HCT116 (cell line): ENCODE measurements around the gene FRMD4B. TPM values are rescaled to one million over a fixed set of nuclear protein-coding genes. Genes with fewer than 3 reads are reported as not detected.

Experiments used
- ATAC-seq: fragments of 200-7000 bp; cut with Tn5 transposase; 2 replicates; pipeline ENCODE4 v1.9.1; 2020; ENCODE audit warnings: mild to moderate bottlenecking, moderate library complexity
- BruUV-seq: library from RNA; stranded (reverse); fragments of 400-500 nt; replicated peaks from 2 replicates; lab custom pipeline; 2021; lab: Mats Ljungman, UMichigan
- CTCF ChIA-PET: fragments of 300-600 bp; sonication (Branson Sonifier 250); formaldehyde crosslinking; loops from one replicate; lab custom pipeline; 2021; ENCODE audit warnings: antibody characterized with exemption; lab: Charles Lee
- POLR2A ChIA-PET: fragments of 300-600, 350-600 bp; sonication (Branson Sonifier 250); formaldehyde crosslinking; loops from one replicate; lab custom pipeline; 2021; ENCODE audit warnings: antibody characterized with exemption; lab: Charles Lee
- RAD21 ChIA-PET, 2 experiments: fragments of 300-600 bp; sonication (Branson Sonifier 250); formaldehyde crosslinking; loops; one replicate each; lab custom pipeline; 2023; ENCODE audit warnings: low total read pairs in 2 of 2; ENCODE audit not compliant: uncharacterized antibody in 2 of 2, unreplicated experiment in 2 of 2, low non-redundant PET in 1 of 2; lab: Charles Lee
- DNase-seq: peaks from one replicate; pipeline ENCODE4 v3.0.0-alpha.2; 2010; ENCODE audit warnings: low read depth, low spot score
- H2AFZ ChIP-seq: fragments of 200-600 bp; shearing (Covaris generic), sonication (generic); 2 replicates; pipeline ENCODE4 v1.6.1; 2017; ENCODE audit warnings: low read depth, mixed run types, mixed read lengths, antibody characterized with exemption, low read length; ENCODE audit not compliant: poor library complexity, severe bottlenecking
- H3K27ac ChIP-seq: 2 replicates; pipeline ENCODE4 v1.5.1; 2012; ENCODE audit warnings: low read depth, low read length
- H3K27me3 ChIP-seq: fragments of 200-600 bp; sonication (generic); 2 replicates; pipeline ENCODE4 v1.6.1; 2016; ENCODE audit warnings: mixed run types, low read length, mixed read lengths; ENCODE audit not compliant: insufficient read depth
- H3K36me3 ChIP-seq, 2 experiments: fragments of 200-500 bp in 1 of 2; fragments of 200-600 bp in 1 of 2; sonication (Bioruptor generic) in 1 of 2; sonication (generic) in 1 of 2; 2 replicates each; pipeline versions ENCODE4 v1.5.1 to v1.6.1; 2014 to 2016; ENCODE audit warnings: low read length in 2 of 2, inconsistent platforms in 1 of 2, mixed read lengths in 1 of 2, mixed run types in 1 of 2; ENCODE audit not compliant: insufficient read depth in 2 of 2, control insufficient read depth in 1 of 2
- H3K4me1 ChIP-seq, 2 experiments: fragments of 200-600 bp in 1 of 2; sonication (generic) in 1 of 2; 2 replicates each; pipeline versions ENCODE4 v1.5.1 to v1.6.1; 2012 to 2017; ENCODE audit warnings: low read length in 2 of 2, inconsistent platforms in 1 of 2, mild to moderate bottlenecking in 1 of 2, mixed read lengths in 1 of 2, mixed run types in 1 of 2, moderate library complexity in 1 of 2; ENCODE audit not compliant: insufficient read depth in 2 of 2, control insufficient read depth in 1 of 2
- H3K4me2 ChIP-seq: fragments of 200-600 bp; sonication (generic); 2 replicates; pipeline ENCODE4 v1.6.1; 2017; ENCODE audit warnings: mixed run types, low read length, mixed read lengths
- H3K4me3 ChIP-seq, 2 experiments: fragments of 200-600 bp in 1 of 2; sonication (generic) in 1 of 2; replicated peaks in 1 of 2; 2 replicates each; pipeline ENCODE4 v1.5.1; 2011 to 2016; ENCODE audit warnings: low read length in 2 of 2, control low read depth in 1 of 2, low read depth in 1 of 2, mild to moderate bottlenecking in 1 of 2, mixed read lengths in 1 of 2, mixed run types in 1 of 2
- H3K79me2 ChIP-seq: fragments of 200-600 bp; sonication (generic); 2 replicates; pipeline ENCODE4 v1.6.1; 2017; ENCODE audit warnings: mild to moderate bottlenecking, mixed run types, low read length, moderate library complexity, mixed read lengths; ENCODE audit not compliant: insufficient read depth
- H3K9ac ChIP-seq: fragments of 200-600 bp; sonication (generic); 2 replicates; pipeline ENCODE4 v1.6.1; 2016; ENCODE audit warnings: low read length, mixed read lengths
- H3K9me2 ChIP-seq: fragments of 200-600 bp; sonication (generic), shearing (Covaris generic); 2 replicates; pipeline ENCODE4 v1.6.1; 2017; ENCODE audit warnings: mixed run types, mild to moderate bottlenecking, moderate library complexity; ENCODE audit not compliant: insufficient read depth
- H3K9me3 ChIP-seq, 2 experiments: fragments of 200-500 bp in 1 of 2; fragments of 200-600 bp in 1 of 2; sonication (Bioruptor generic) in 1 of 2; sonication (generic) in 1 of 2; 2 replicates each; pipeline ENCODE4 v1.6.1; 2014 to 2017; ENCODE audit warnings: low read length in 2 of 2, mixed read lengths in 2 of 2, inconsistent platforms in 1 of 2, low read depth in 1 of 2, mild to moderate bottlenecking in 1 of 2, mixed run types in 1 of 2, moderate library complexity in 1 of 2; ENCODE audit not compliant: control insufficient read depth in 1 of 2, insufficient read depth in 1 of 2
- H4K20me1 ChIP-seq: fragments of 200-600 bp; sonication (generic), shearing (Covaris generic); 2 replicates; pipeline ENCODE4 v1.6.1; 2017; ENCODE audit warnings: mixed run types, mild to moderate bottlenecking, moderate library complexity; ENCODE audit not compliant: insufficient read depth
- ATF3 ChIP-seq: IDR thresholded peaks from 2 replicates; pipeline ENCODE4 v1.6.1; 2012
- CBX3 ChIP-seq: IDR thresholded peaks from 2 replicates; pipeline ENCODE4 v1.6.1; 2012; ENCODE audit warnings: low read depth
- CEBPB ChIP-seq: IDR thresholded peaks from 2 replicates; pipeline ENCODE4 v1.6.1; 2012; ENCODE audit warnings: low read depth
- EGR1 ChIP-seq: IDR thresholded peaks from 2 replicates; pipeline ENCODE4 v1.6.1; 2012; ENCODE audit warnings: low read depth
- EZH2 ChIP-seq: fragments of 200-600 bp; sonication (generic); IDR thresholded peaks from 2 replicates; pipeline ENCODE4 v1.6.1; 2017; ENCODE audit warnings: antibody characterized with exemption, mixed run types
- EZH2phosphoT487 ChIP-seq: fragments of 200-600 bp; IDR thresholded peaks from 2 replicates; pipeline ENCODE4 v1.6.1; 2018; ENCODE audit warnings: antibody characterized with exemption, borderline replicate concordance
- FOSL1 ChIP-seq: IDR thresholded peaks from 2 replicates; pipeline ENCODE4 v1.6.1; 2012; ENCODE audit warnings: low read depth
- JUND ChIP-seq: IDR thresholded peaks from 2 replicates; pipeline ENCODE4 v1.6.1; 2012
- MAX ChIP-seq: IDR thresholded peaks from 2 replicates; pipeline ENCODE4 v1.6.1; 2012
- POLR2A ChIP-seq: IDR thresholded peaks from 2 replicates; pipeline ENCODE4 v1.7.0; 2011; ENCODE audit warnings: borderline replicate concordance; ENCODE audit not compliant: insufficient read depth, insufficient read length; ENCODE audit errors: extremely low read depth
- RAD21 ChIP-seq: IDR thresholded peaks from 2 replicates; pipeline ENCODE4 v1.6.1; 2012; ENCODE audit warnings: low read depth, mild to moderate bottlenecking
- SIN3A ChIP-seq: IDR thresholded peaks from 2 replicates; pipeline ENCODE4 v1.6.1; 2012; ENCODE audit warnings: low read depth
- SP1 ChIP-seq: IDR thresholded peaks from 2 replicates; pipeline ENCODE4 v1.6.1; 2012; ENCODE audit warnings: low read depth
- SRF ChIP-seq: IDR thresholded peaks from 2 replicates; pipeline ENCODE4 v1.6.1; 2012; ENCODE audit warnings: low read depth
- TCF7L2 ChIP-seq: IDR thresholded peaks from 2 replicates; pipeline ENCODE4 v1.7.0; 2011; ENCODE audit warnings: borderline replicate concordance, inconsistent platforms; ENCODE audit not compliant: insufficient read depth, insufficient read length; ENCODE audit errors: extremely low read depth
- YY1 ChIP-seq: IDR thresholded peaks from 2 replicates; pipeline ENCODE4 v1.6.1; 2011; ENCODE audit warnings: low read length, low read depth, moderate library complexity, mild to moderate bottlenecking; ENCODE audit not compliant: insufficient replicate concordance; ENCODE audit errors: extremely low read depth
- ZBTB33 ChIP-seq: IDR thresholded peaks from 2 replicates; pipeline ENCODE4 v1.6.1; 2011; ENCODE audit warnings: mild to moderate bottlenecking, low read length, moderate library complexity; ENCODE audit not compliant: insufficient replicate concordance; ENCODE audit errors: extremely low read depth
- ZFX ChIP-seq: fragments of 450-650 bp; IDR thresholded peaks from 2 replicates; pipeline ENCODE4 v1.6.1; 2017
- ZNF274 ChIP-seq: fragments of 200-500 bp; sonication (Bioruptor generic); IDR thresholded peaks from 2 replicates; pipeline ENCODE4 v1.6.1; 2014; ENCODE audit warnings: mild to moderate bottlenecking, low read depth, low read length, inconsistent platforms
- intact Hi-C: fragments of 100-400 bp; cut with micrococcal nuclease; formaldehyde crosslinking; loops from 2 replicates; pipeline ENCODE4 v1.10.0; 2022
- total RNA-seq: library from RNA; stranded (reverse); gene quantifications from one replicate; pipeline ENCODE4 v1.2.1, GENCODE V29; 2021; ENCODE audit not compliant: unreplicated experiment
- TF ChIP-seq, protein P1 (sequence below), 3 experiments: fragments of 200-600 bp in 1 of 3; sonication (generic) in 1 of 3; IDR thresholded peaks in 2 of 3; conservative IDR thresholded peaks in 1 of 3; 2 replicates each; pipeline ENCODE4 v1.5.1; 2012 to 2017; ENCODE audit warnings: low read depth in 2 of 3, low read length in 2 of 3, antibody characterized with exemption in 1 of 3, borderline replicate concordance in 1 of 3, control low read depth in 1 of 3, mild to moderate bottlenecking in 1 of 3, mixed read lengths in 1 of 3, mixed run types in 1 of 3, moderate library complexity in 1 of 3; ENCODE audit not compliant: insufficient read depth in 1 of 3

Gene FRMD4B
- total RNA-seq, 1 experiment from 2014 or later, result 2.0 TPM

- intact Hi-C loops, result no loop called here
- BruUV-seq, result no TSS peak
- DNase-seq (no peak), ATAC-seq (no peak)
- Histone ChIP-seq H4K20me1 (no peaks in the 10 kb centered on the region), H3K79me2 (no peaks in the 10 kb centered on the region), H3K27me3 (no peaks in the 10 kb centered on the region)
- RAD21 ChIA-PET, result no interaction called here
- CTCF ChIA-PET, result no interaction called here
- TF ChIP-seq FOSL1 (no peak), SP1 (no peak), SIN3A (no peak), MAX (no peak), CEBPB (no peak), RAD21 (no peak), YY1 (no peak), EZH2phosphoT487 (no peak), EGR1 (no peak), CBX3 (no peak), EZH2 (no peak), ATF3 (no peak), POLR2A (no peak), SRF (no peak), ZNF274 (no peak), ZBTB33 (no peak), TCF7L2 (no peak), ZFX (no peak), JUND (no peak)
- TF ChIP-seq, protein P1, sequence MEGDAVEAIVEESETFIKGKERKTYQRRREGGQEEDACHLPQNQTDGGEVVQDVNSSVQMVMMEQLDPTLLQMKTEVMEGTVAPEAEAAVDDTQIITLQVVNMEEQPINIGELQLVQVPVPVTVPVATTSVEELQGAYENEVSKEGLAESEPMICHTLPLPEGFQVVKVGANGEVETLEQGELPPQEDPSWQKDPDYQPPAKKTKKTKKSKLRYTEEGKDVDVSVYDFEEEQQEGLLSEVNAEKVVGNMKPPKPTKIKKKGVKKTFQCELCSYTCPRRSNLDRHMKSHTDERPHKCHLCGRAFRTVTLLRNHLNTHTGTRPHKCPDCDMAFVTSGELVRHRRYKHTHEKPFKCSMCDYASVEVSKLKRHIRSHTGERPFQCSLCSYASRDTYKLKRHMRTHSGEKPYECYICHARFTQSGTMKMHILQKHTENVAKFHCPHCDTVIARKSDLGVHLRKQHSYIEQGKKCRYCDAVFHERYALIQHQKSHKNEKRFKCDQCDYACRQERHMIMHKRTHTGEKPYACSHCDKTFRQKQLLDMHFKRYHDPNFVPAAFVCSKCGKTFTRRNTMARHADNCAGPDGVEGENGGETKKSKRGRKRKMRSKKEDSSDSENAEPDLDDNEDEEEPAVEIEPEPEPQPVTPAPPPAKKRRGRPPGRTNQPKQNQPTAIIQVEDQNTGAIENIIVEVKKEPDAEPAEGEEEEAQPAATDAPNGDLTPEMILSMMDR (IDR thresholded peaks at IDR 0.05 in 2 of 3, conservative IDR thresholded peaks at IDR 0.05 in 1 of 3; ENCODE audit: borderline replicate concordance in 1 of 3, insufficient read depth in 1 of 3, low read depth in 2 of 3, low read length in 2 of 3), result no peak
- TF ChIP-seq, all 23 proteins: peak for 0
- no peaks in the 10 kb centered on the region for H3K36me3 ChIP-seq
- H3K9me3 ChIP-seq, result peaks cover 4% of the 10 kb centered on the region in 2 experiments; a peak in 1 of 4 replicates
- H3K27ac ChIP-seq, result no peak overlapping the region
- H3K9me2 ChIP-seq, result no peaks in the 10 kb centered on the region
- H3K4me1 ChIP-seq, result no peaks in the 10 kb centered on the region
- H3K9ac ChIP-seq, result no peak overlapping the region
- H2AFZ ChIP-seq, result no peak overlapping the region
- POLR2A ChIA-PET, result no interaction called here
- H3K4me2 ChIP-seq, result no peak overlapping the region
- no peak overlapping the region for H3K4me3 ChIP-seq
Measured at GRCh38 chr3:69405067-69405466, 19.2 kb upstream of the FRMD4B start.
